Measurements from ENCODE around the gene PBX1. TPM values are rescaled to one million over a fixed set of nuclear protein-coding genes. Genes with fewer than 3 reads are reported as not detected.

The PBX1 gene
- total RNA-seq, 1 experiment from 2014 or later, result 9.8 TPM

DNA sequence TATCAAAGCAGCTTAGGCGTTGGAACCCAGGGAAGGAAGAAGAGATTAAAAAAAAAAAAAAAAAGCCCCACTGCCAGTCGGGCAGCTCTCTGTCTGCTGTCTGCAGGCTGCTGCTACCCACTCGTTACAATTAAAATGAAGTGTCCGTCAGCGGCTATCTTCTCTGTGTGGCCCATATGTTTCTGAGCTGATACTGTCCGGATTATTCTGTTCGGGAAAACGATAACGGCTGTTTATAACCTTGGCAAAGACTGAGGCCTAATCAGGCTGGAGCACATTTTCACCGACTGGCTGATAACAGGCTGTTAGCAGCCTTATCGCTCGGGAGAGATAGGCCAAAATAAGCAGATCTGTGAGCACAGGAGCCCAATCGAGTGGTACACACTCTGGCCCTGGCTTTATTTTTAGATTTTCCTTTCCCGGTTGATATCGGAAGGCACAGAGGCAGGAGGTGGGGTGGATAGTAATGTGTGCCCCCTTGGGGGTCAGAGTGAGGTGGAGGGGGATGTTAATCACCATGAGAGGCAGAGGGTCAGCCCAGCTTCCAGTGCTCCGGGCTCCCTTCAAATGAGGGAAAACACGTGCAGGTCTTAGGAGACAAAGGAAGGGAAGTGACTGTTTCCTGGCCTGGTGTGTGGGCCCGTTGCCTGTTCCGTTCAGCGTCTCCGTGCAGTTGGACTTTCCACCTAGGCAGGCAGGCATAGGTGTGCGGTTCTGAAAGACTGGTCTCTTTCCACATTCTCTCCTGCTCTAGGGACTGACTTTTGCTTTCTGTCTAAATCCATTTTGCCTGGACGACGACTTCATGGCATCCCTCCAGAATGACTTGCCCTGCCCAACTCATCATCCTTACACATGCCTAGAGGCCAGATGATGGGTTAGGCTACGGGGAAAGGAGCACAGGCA, 153.4 kb downstream of the PBX1 start:
- Histone ChIP-seq H3K36me3 (ENCODE audit: low read depth, low read length) (no peaks in the 10 kb centered on the region), H3K27me3 (ENCODE audit: low read length) (no peaks in the 10 kb centered on the region), H2AFZ (ENCODE audit: low read length) (no peak overlapping the region), H3K27ac (ENCODE audit: low read length) (no peak overlapping the region), H3K9me3 (ENCODE audit: low read length) (no peaks in the 10 kb centered on the region), H3K4me3 (ENCODE audit: low read length) (no peak overlapping the region), H3K9me2 (replicated peaks; ENCODE audit: low read length) (no peaks in the 10 kb centered on the region), H3K79me2 (ENCODE audit: low read length) (no peaks in the 10 kb centered on the region), H4K20me1 (ENCODE audit: low read length) (no peaks in the 10 kb centered on the region), H3K4me1 (ENCODE audit: insufficient read depth, low read length) (peaks cover 41% of the 10 kb centered on the region), H3K4me2 (ENCODE audit: low read length) (no peak overlapping the region), H3K9ac (ENCODE audit: low read length) (no peak overlapping the region), H3F3A (ENCODE audit: low read length, unreplicated experiment) (peaks cover 7% of the 10 kb centered on the region)
- TF ChIP-seq EZH2 (IDR thresholded peaks at IDR 0.05; ENCODE audit: low read length, unreplicated experiment), result no peak
- TF ChIP-seq, protein P1, sequence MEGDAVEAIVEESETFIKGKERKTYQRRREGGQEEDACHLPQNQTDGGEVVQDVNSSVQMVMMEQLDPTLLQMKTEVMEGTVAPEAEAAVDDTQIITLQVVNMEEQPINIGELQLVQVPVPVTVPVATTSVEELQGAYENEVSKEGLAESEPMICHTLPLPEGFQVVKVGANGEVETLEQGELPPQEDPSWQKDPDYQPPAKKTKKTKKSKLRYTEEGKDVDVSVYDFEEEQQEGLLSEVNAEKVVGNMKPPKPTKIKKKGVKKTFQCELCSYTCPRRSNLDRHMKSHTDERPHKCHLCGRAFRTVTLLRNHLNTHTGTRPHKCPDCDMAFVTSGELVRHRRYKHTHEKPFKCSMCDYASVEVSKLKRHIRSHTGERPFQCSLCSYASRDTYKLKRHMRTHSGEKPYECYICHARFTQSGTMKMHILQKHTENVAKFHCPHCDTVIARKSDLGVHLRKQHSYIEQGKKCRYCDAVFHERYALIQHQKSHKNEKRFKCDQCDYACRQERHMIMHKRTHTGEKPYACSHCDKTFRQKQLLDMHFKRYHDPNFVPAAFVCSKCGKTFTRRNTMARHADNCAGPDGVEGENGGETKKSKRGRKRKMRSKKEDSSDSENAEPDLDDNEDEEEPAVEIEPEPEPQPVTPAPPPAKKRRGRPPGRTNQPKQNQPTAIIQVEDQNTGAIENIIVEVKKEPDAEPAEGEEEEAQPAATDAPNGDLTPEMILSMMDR (conservative IDR thresholded peaks at IDR 0.05; ENCODE audit: low read depth, low read length), result no peak
- no peak for TF ChIP-seq EZH2phosphoT487 (IDR thresholded peaks at IDR 0.05; ENCODE audit: borderline replicate concordance, low read length)
- ChIA-PET POLR2A (ENCODE audit: unreplicated experiment) (no interaction called here), CTCF (no interaction called here)
- intact Hi-C loops (cut with micrococcal nuclease), result no loop called here
- ATAC-seq (no peak), DNase-seq (peak; percentile 46)
- no TSS peak for BruUV-seq (replicated peaks)

DNA sequence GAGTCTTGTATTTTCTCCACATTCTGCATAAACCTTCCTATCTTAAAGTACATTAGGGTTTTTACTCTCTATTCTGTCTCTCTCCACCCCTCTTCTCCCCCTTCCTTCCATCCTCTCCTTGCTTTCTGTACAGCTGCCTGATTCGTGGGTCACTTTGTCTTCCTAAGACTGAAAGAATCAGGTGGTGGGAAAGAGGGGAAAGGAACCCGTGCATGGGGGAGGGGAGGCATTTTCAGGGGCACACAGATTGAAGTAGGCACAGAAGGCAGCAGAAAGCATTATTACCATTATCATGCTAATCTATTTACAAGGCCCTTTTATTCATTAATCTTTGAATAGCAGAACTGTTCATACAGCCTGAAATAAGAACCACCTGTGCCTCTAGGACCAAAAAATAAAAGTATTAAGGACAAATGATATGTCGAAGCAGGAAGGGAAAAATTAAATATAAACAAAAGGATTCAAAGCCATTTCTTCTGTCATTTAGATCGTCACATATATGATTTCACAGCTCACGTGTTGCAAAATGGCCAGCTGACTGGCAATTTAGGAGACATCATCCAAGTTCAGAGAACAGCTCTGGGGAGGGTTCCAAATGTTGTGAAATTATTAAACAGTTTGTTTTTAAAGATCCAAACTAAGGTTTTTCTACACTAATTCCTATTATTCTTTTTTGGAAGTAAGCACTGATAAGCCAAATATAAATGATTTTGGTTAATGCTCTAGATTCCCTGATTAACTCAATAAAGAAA, 154.6 kb downstream of the PBX1 start:
- Histone ChIP-seq H3K4me3 (ENCODE audit: low read length) (no peak overlapping the region), H3K9me3 (ENCODE audit: low read length) (no peaks in the 10 kb centered on the region), H3K27ac (ENCODE audit: low read length) (no peak overlapping the region), H3K9ac (ENCODE audit: low read length) (no peak overlapping the region), H3K4me2 (ENCODE audit: low read length) (no peak overlapping the region), H3K27me3 (ENCODE audit: low read length) (no peaks in the 10 kb centered on the region), H2AFZ (ENCODE audit: low read length) (no peak overlapping the region), H3K79me2 (ENCODE audit: low read length) (no peaks in the 10 kb centered on the region), H3K36me3 (ENCODE audit: low read depth, low read length) (no peaks in the 10 kb centered on the region), H4K20me1 (ENCODE audit: low read length) (no peaks in the 10 kb centered on the region), H3F3A (ENCODE audit: low read length, unreplicated experiment) (peaks cover 6% of the 10 kb centered on the region), H3K4me1 (ENCODE audit: insufficient read depth, low read length) (peaks cover 42% of the 10 kb centered on the region), H3K9me2 (replicated peaks; ENCODE audit: low read length) (no peaks in the 10 kb centered on the region)
- TF ChIP-seq EZH2phosphoT487 (IDR thresholded peaks at IDR 0.05; ENCODE audit: borderline replicate concordance, low read length) (no peak), EZH2 (IDR thresholded peaks at IDR 0.05; ENCODE audit: low read length, unreplicated experiment) (no peak)
- TF ChIP-seq, protein P1 (conservative IDR thresholded peaks at IDR 0.05; ENCODE audit: low read depth, low read length), result no peak
- ATAC-seq (no peak), DNase-seq (no peak)
- intact Hi-C loops (cut with micrococcal nuclease), result no loop called here
- no TSS peak for BruUV-seq (replicated peaks)
- CTCF ChIA-PET, result no interaction called here
- POLR2A ChIA-PET (ENCODE audit: unreplicated experiment), result no interaction called here
